ENCODE results near the gene GLS2.
"Not testable (repeated sequence)": the region's sequence is repeated elsewhere in the genome, so short reads cannot be mapped to it uniquely, and the experiment has no call there.

GRCh38 chr12:56443208-56443607, 44.8 kb downstream of the GLS2 start:
- not testable (repeated sequence) for TF ChIP-seq CTCF (conservative IDR thresholded peaks at IDR 0.05); ZFX (IDR thresholded peaks at IDR 0.05)

Data from C4-2B (cell line).